Measurements from ENCODE around the gene PVALEF.

Gene PVALEF

DNA sequence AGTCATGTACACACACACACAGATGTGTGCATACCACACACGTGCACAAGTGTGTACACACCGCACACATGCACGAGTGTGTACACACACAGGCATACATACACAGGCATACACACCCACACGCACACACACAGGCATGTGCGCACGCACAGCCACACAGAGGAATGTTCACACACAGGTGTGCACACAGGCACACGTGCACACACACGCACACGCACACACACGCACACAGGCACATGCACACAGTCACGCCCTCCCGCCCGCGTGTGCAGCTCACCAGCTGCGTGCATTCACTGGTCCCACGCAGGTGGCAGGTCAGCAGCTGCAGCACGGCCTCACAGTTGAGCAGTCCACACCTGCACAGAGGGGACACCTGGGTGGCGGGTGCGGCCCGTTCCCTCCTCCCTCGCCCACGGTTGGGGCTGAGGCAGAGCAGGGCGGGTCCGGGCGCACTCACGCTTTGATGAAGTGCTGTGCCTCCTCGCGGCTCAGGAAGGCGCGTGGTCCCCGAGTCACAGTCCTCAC, 65.9 kb downstream of the PVALEF start:
- no peaks in the 10 kb centered on the region for H3K9me3 Mint-ChIP-seq
- H3K4me3 Mint-ChIP-seq, result no peak overlapping the region
- H3K27ac Mint-ChIP-seq, result no peak overlapping the region
- DNase-seq (no peak), ATAC-seq (no peak)
- no peaks in the 10 kb centered on the region for H3K27me3 Mint-ChIP-seq
- peaks cover 26% of the 10 kb centered on the region for H3K4me1 Mint-ChIP-seq

DNA sequence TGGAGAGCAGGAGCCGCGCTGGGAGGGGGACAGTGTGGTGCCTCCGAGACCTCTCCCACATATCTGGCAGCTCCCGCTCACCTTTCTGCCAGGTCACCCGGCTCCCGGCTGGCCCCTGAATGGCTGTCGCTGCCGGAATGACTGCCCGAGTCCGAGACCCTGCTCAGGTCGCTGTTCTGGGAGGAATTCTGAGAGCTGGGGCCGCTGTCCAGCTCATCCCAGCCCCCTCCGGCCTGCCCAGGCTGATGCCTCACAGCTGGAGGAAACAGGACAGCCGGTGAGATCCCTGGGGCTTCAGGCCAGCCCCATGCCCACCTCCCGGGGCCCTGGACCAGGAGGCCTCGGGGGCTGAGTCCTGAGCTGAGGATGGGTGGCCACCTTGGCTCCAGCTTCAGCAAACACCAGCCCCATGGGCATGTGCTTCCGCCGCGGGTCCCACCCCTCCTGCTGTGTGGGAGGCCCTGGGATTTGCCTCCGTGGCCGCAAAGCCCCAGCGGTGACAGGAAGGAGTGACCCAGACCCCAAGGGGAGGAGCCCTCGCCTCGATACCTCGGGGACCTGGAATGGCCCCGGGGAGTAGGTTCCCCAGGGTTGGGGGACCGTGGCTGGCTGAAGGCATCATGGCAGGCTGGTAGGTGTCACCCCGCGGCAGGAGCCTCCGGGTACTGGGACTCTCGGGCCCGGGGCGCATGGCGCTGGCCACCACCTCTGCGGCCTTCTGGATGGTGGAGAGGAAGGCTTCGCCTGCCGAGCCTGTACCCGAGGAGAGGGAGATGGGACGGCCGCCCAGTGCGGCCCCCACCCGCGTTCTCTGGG, 66.7 kb downstream of the PVALEF start:
- DNase-seq (no peak), ATAC-seq (no peak)
- peaks cover 34% of the 10 kb centered on the region for H3K4me1 Mint-ChIP-seq
- no peak overlapping the region for H3K4me3 Mint-ChIP-seq
- H3K9me3 Mint-ChIP-seq, result no peaks in the 10 kb centered on the region
- H3K27me3 Mint-ChIP-seq, result no peaks in the 10 kb centered on the region
- no peak overlapping the region for H3K27ac Mint-ChIP-seq
